Right hindlimb (tissue), 1 donor: ENCODE data around the gene AFDN.
"Not testable (repeated sequence)": the region's sequence is repeated elsewhere in the genome, so short reads cannot be mapped to it uniquely, and the experiment has no call there.

Experiments used
- DNase-seq: peaks from one replicate; pipeline ENCODE4 v3.0.0-alpha.2; 2018

AFDN gene

GRCh38 chr6:167984876-167985604 lies 158.3 kb downstream of the AFDN start:
- no peak for DNase-seq

- DNase-seq, result no peak
These were observed 159.3 kb downstream of the AFDN start for GRCh38 chr6:167985911-167986595.

GRCh38 chr6:167987396-167988153 lies 160.9 kb downstream of the AFDN start:
- DNase-seq, result no peak

- DNase-seq, result no peak
These were observed 161.4 kb downstream of the AFDN start for GRCh38 chr6:167988154-167988495.

- DNase-seq, result no peak
These were observed 162.5 kb downstream of the AFDN start for GRCh38 chr6:167988945-167989841.

GRCh38 chr6:167990016-167990945 lies 163.6 kb downstream of the AFDN start:
- DNase-seq, result no peak

- DNase-seq, result peak; percentile 76
These were observed 166.5 kb downstream of the AFDN start for GRCh38 chr6:167993169-167993568.

GRCh38 chr6:167993831-167994230 lies 167.1 kb downstream of the AFDN start:
- no peak for DNase-seq

GRCh38 chr6:167995302-167995701 lies 168.6 kb downstream of the AFDN start:
- DNase-seq, result no peak

- no peak for DNase-seq
These were observed 169.0 kb downstream of the AFDN start for GRCh38 chr6:167995731-167996151.

GRCh38 chr6:167996424-167997199 lies 169.9 kb downstream of the AFDN start:
- no peak for DNase-seq

- DNase-seq, result no peak
These were observed 170.9 kb downstream of the AFDN start, which contains the start of gene KIF25 for GRCh38 chr6:167997642-167998041. Gene KIF25, plus strand, starts transcription at chr6:167997671. Its CDS starts 31,915 bp downstream, at chr6:168029586.

GRCh38 chr6:167998215-167998614 lies 171.5 kb downstream of the AFDN start:
- DNase-seq, result no peak

- no peak for DNase-seq
These were observed 173.7 kb downstream of the AFDN start for GRCh38 chr6:168000198-168001028.

GRCh38 chr6:168001029-168001332 lies 174.3 kb downstream of the AFDN start:
- no peak for DNase-seq

GRCh38 chr6:168001514-168001913 lies 174.8 kb downstream of the AFDN start:
- not testable (repeated sequence) for DNase-seq

GRCh38 chr6:168002804-168003203 lies 176.1 kb downstream of the AFDN start:
- DNase-seq, result no peak

GRCh38 chr6:168004023-168004422 lies 177.3 kb downstream of the AFDN start:
- no peak for DNase-seq

GRCh38 chr6:168004945-168005344 lies 178.2 kb downstream of the AFDN start:
- no peak for DNase-seq

GRCh38 chr6:168005796-168006195 lies 179.1 kb downstream of the AFDN start:
- no peak for DNase-seq
